ENCODE data around the gene CHL1. TPM values are rescaled to one million over a fixed set of nuclear protein-coding genes. Genes with fewer than 3 reads are reported as not detected.

CHL1 gene
- total and polyA plus RNA-seq, 2 experiments from 2014 or later = not detected

GRCh38 chr3:166799-167198 is 29.8 kb upstream of the CHL1 start:
- WGBS, 2 experiments (ENCODE audit: low coverage in 1 of 2, low lambda C conversion rate in 2 of 2, missing lambda C conversion rate in 2 of 2) = 48 to 59% methylated on average over 5 of the region's 5 CpGs
- Histone ChIP-seq H3K36me3 (ENCODE audit: low read depth) (no peaks in the 10 kb centered on the region), H3K27me3 (replicated peaks; ENCODE audit: insufficient read depth) (no peaks in the 10 kb centered on the region), H3K4me2 (ENCODE audit: unreplicated experiment) (no peak overlapping the region), H3K27ac (no peak overlapping the region), H3K79me2 (ENCODE audit: insufficient read depth) (no peaks in the 10 kb centered on the region), H3K4me3 (no peak overlapping the region), H3K9ac (no peak overlapping the region), H3K9me3 (ENCODE audit: low read depth) (no peaks in the 10 kb centered on the region), H3F3A (ENCODE audit: insufficient read depth) (no peaks in the 10 kb centered on the region), H3K4me1 (ENCODE audit: insufficient read depth) (no peaks in the 10 kb centered on the region), H4K20me1 (ENCODE audit: insufficient read depth) (no peaks in the 10 kb centered on the region), H3K9me2 (ENCODE audit: insufficient read depth) (no peaks in the 10 kb centered on the region), H2AFZ (no peak overlapping the region)
- no peak for DNase-seq
- in situ Hi-C loops (cut with MboI) = no loop called here
- TF ChIP-seq EZH2phosphoT487 (IDR thresholded peaks at IDR 0.05; ENCODE audit: insufficient read depth, low read depth) (no peak), EZH2 (IDR thresholded peaks at IDR 0.05; ENCODE audit: insufficient read depth, poor library complexity, severe bottlenecking) (no peak)

GRCh38 chr3:173886-174285 is 22.7 kb upstream of the CHL1 start:
- no peaks in the 10 kb centered on the region for H3K4me1 ChIP-seq (ENCODE audit: insufficient read depth)
- no peaks in the 10 kb centered on the region for H3K9me3 ChIP-seq (ENCODE audit: low read depth)
- H3K79me2 ChIP-seq (ENCODE audit: insufficient read depth) = no peaks in the 10 kb centered on the region
- 24 to 47% methylated on average over 1 of the region's 1 CpG for WGBS, 2 experiments (ENCODE audit: low coverage in 1 of 2, low lambda C conversion rate in 2 of 2, missing lambda C conversion rate in 2 of 2)
- no peak overlapping the region for H2AFZ ChIP-seq
- TF ChIP-seq EZH2 (IDR thresholded peaks at IDR 0.05; ENCODE audit: insufficient read depth, poor library complexity, severe bottlenecking) = no peak
- no peak for TF ChIP-seq EZH2phosphoT487 (IDR thresholded peaks at IDR 0.05; ENCODE audit: insufficient read depth, low read depth)
- DNase-seq = no peak
- H4K20me1 ChIP-seq (ENCODE audit: insufficient read depth) = no peaks in the 10 kb centered on the region
- H3K9me2 ChIP-seq (ENCODE audit: insufficient read depth) = no peaks in the 10 kb centered on the region
- no peak overlapping the region for H3K27ac ChIP-seq
- in situ Hi-C loops (cut with MboI) = no loop called here
- H3F3A ChIP-seq (ENCODE audit: insufficient read depth) = no peaks in the 10 kb centered on the region
- H3K4me3 ChIP-seq = no peak overlapping the region
- no peaks in the 10 kb centered on the region for H3K27me3 ChIP-seq (replicated peaks; ENCODE audit: insufficient read depth)
- no peaks in the 10 kb centered on the region for H3K36me3 ChIP-seq (ENCODE audit: low read depth)
- H3K9ac ChIP-seq = no peak overlapping the region
- no peak overlapping the region for H3K4me2 ChIP-seq (ENCODE audit: unreplicated experiment)

- Histone ChIP-seq H4K20me1 (ENCODE audit: insufficient read depth) (no peaks in the 10 kb centered on the region), H3K4me2 (ENCODE audit: unreplicated experiment) (no peak overlapping the region), H2AFZ (no peak overlapping the region), H3K79me2 (ENCODE audit: insufficient read depth) (no peaks in the 10 kb centered on the region), H3K9me2 (ENCODE audit: insufficient read depth) (no peaks in the 10 kb centered on the region), H3F3A (ENCODE audit: insufficient read depth) (no peaks in the 10 kb centered on the region), H3K27ac (no peak overlapping the region), H3K9me3 (ENCODE audit: low read depth) (no peaks in the 10 kb centered on the region), H3K36me3 (ENCODE audit: low read depth) (no peaks in the 10 kb centered on the region), H3K4me3 (no peak overlapping the region), H3K4me1 (ENCODE audit: insufficient read depth) (no peaks in the 10 kb centered on the region), H3K27me3 (replicated peaks; ENCODE audit: insufficient read depth) (no peaks in the 10 kb centered on the region), H3K9ac (no peak overlapping the region)
- in situ Hi-C loops (cut with MboI) = no loop called here
- TF ChIP-seq EZH2phosphoT487 (IDR thresholded peaks at IDR 0.05; ENCODE audit: insufficient read depth, low read depth) (no peak), EZH2 (IDR thresholded peaks at IDR 0.05; ENCODE audit: insufficient read depth, poor library complexity, severe bottlenecking) (no peak)
- DNase-seq = no peak
- whole genome bisulfite sequencing, 2 experiments (ENCODE audit: low coverage in 1 of 2, low lambda C conversion rate in 2 of 2, missing lambda C conversion rate in 2 of 2) = 23 to 27% methylated on average over 3 of the region's 3 CpGs
Observed at GRCh38 chr3:184976-185375, 11.6 kb upstream of the CHL1 start.

- Histone ChIP-seq H3K9ac (no peak overlapping the region), H3K9me3 (ENCODE audit: low read depth) (no peaks in the 10 kb centered on the region), H3K4me2 (ENCODE audit: unreplicated experiment) (no peak overlapping the region), H3K4me3 (no peak overlapping the region), H3K4me1 (ENCODE audit: insufficient read depth) (no peaks in the 10 kb centered on the region), H3K36me3 (ENCODE audit: low read depth) (no peaks in the 10 kb centered on the region), H3K79me2 (ENCODE audit: insufficient read depth) (no peaks in the 10 kb centered on the region), H3K27me3 (replicated peaks; ENCODE audit: insufficient read depth) (peaks cover 24% of the 10 kb centered on the region), H3F3A (ENCODE audit: insufficient read depth) (no peaks in the 10 kb centered on the region), H4K20me1 (ENCODE audit: insufficient read depth) (no peaks in the 10 kb centered on the region), H3K9me2 (ENCODE audit: insufficient read depth) (no peaks in the 10 kb centered on the region), H3K27ac (no peak overlapping the region), H2AFZ (no peak overlapping the region)
- 70 to 72% methylated on average over 22 to 25 of the region's 25 CpGs for WGBS, 2 experiments (ENCODE audit: low coverage in 1 of 2, low lambda C conversion rate in 2 of 2, missing lambda C conversion rate in 2 of 2)
- in situ Hi-C loops (cut with MboI) = no loop called here
- TF ChIP-seq EZH2 (IDR thresholded peaks at IDR 0.05; ENCODE audit: insufficient read depth, poor library complexity, severe bottlenecking) = no peak
- TF ChIP-seq EZH2phosphoT487 (IDR thresholded peaks at IDR 0.05; ENCODE audit: insufficient read depth, low read depth) = no peak
- DNase-seq = no peak
Observed at GRCh38 chr3:192215-192929, 4.2 kb upstream of the CHL1 start.
